Prostate gland (tissue), 2 donors: ENCODE results near the gene SPG21. TPM values are rescaled to one million over a fixed set of nuclear protein-coding genes. Genes with fewer than 3 reads are reported as not detected.

Experiments
- DNase-seq: peaks from one replicate; pipeline ENCODE4 v3.0.0-alpha.2; 2019; ENCODE audit warnings: low spot score
- H3K27ac ChIP-seq, 2 donors: fragments of 200-600 bp; sonication (generic); 2 replicates each; pipeline ENCODE4 v1.5.1; 2017 to 2019
- H3K27me3 ChIP-seq: fragments of 200-600 bp; sonication (generic); replicated peaks from 2 replicates; pipeline ENCODE4 v1.5.1; 2019; ENCODE audit not compliant: insufficient read depth
- H3K36me3 ChIP-seq, 2 donors: fragments of 200-600 bp; sonication (generic); 1 replicate in 1 of 2; 2 replicates in 1 of 2; pipeline versions ENCODE4 v1.5.1 to v1.8.1; 2017 to 2019
- H3K4me1 ChIP-seq: fragments of 200-600 bp; sonication (generic); replicated peaks from 2 replicates; pipeline ENCODE4 v1.5.1; 2019
- H3K4me3 ChIP-seq, 2 donors: fragments of 200-600 bp; sonication (generic); 2 replicates each; pipeline ENCODE4 v1.5.1; 2017 to 2019
- H3K9me3 ChIP-seq: fragments of 200-600 bp; sonication (generic); 2 replicates; pipeline ENCODE4 v1.5.1; 2017
- CTCF ChIP-seq, 4 experiments: fragments of 200-600 bp in 2 of 4; fragments of 450-650 bp in 2 of 4; sonication (generic) in 2 of 4; IDR thresholded peaks; 1 replicate in 3 of 4; 2 replicates in 1 of 4; pipeline ENCODE4 v1.5.1; 2016 to 2019; ENCODE audit warnings: antibody characterized with exemption in 4 of 4, mild to moderate bottlenecking in 2 of 4, moderate library complexity in 2 of 4
- POLR2A ChIP-seq: fragments of 450-650 bp; IDR thresholded peaks from one replicate; pipeline ENCODE4 v1.6.1; 2016; ENCODE audit warnings: antibody characterized with exemption, mild to moderate bottlenecking
- POLR2AphosphoS5 ChIP-seq: sonication (generic); formaldehyde crosslinking; IDR thresholded peaks from one replicate; pipeline ENCODE4 v1.6.1; 2017; ENCODE audit warnings: antibody characterized with exemption
- WGBS: methylation state at CpG from one replicate; pipeline ENCODE4 v1.1.5; 2018; 5-methylcytosine and 5-hydroxymethylcytosine counted together
- intact Hi-C: fragments of 100-400 bp; cut with DNase I; formaldehyde crosslinking; loops from one replicate; pipeline ENCODE4 v1.14.2; 2022
- total RNA-seq, 2 donors: library from RNA; depleted of rRNA; stranded (reverse); fragments of >200 nt; gene quantifications; one replicate each; pipeline ENCODE4 v1.1.0, GENCODE V29; 2016

Gene SPG21
- 10 to 100 TPM; 95.8 to 98.8 TPM for total RNA-seq

- no peaks in the 10 kb centered on the region for H3K4me1 ChIP-seq
- H3K27ac ChIP-seq = peak within 1 kb of the TSS; percentile 93
- H3K9me3 ChIP-seq = no peaks in the 10 kb centered on the region
- peak within 1 kb of the TSS; percentile 92 to 97 for H3K4me3 ChIP-seq
- TF ChIP-seq POLR2A (peak; percentile 79), POLR2AphosphoS5 (peak; percentile 86), CTCF (IDR thresholded peaks at IDR 0.05) (no peak)
- peak; percentile 91 for DNase-seq
- intact Hi-C loops = loop anchor here (5.0 kb wide), 1 partner anchor 147 kb away; the partner anchor contains the start of gene PLEKHO2
- WGBS = under 1% methylated on average over 75 of the region's 75 CpGs
- H3K36me3 ChIP-seq = no peaks in the 10 kb centered on the region
- H3K27me3 ChIP-seq = no peaks in the 10 kb centered on the region
Measured at GRCh38 chr15:64989416-64990167, at the start of gene SPG21. Gene SPG21, minus strand, starts transcription at chr15:64989914. Its CDS starts 6,345 bp downstream, at chr15:64983569.

- no peak for TF ChIP-seq CTCF (IDR thresholded peaks at IDR 0.05)
- Histone ChIP-seq H3K4me1 (no peaks in the 10 kb centered on the region), H3K4me3 (no peak overlapping the region), H3K27me3 (no peaks in the 10 kb centered on the region), H3K9me3 (no peaks in the 10 kb centered on the region), H3K27ac (no peak overlapping the region), H3K36me3 (no peaks in the 10 kb centered on the region)
- intact Hi-C loops = loop anchor here (5.0 to 10.0 kb wide), 2 partner anchors 58 to 236 kb away; no protein-coding TSS in a partner anchor
- DNase-seq = no peak
- 59% methylated on average over 5 of the region's 5 CpGs for WGBS
Measured at GRCh38 chr15:65038836-65039235, 49.1 kb upstream of the SPG21 start.

- WGBS = 87% methylated on average over 3 of the region's 3 CpGs
- intact Hi-C loops = loop anchor here (5.0 to 10.0 kb wide), 2 partner anchors 59 to 236 kb away; no protein-coding TSS in a partner anchor
- Histone ChIP-seq H3K27ac (no peak overlapping the region), H3K36me3 (no peaks in the 10 kb centered on the region), H3K9me3 (no peaks in the 10 kb centered on the region), H3K27me3 (no peaks in the 10 kb centered on the region), H3K4me3 (no peak overlapping the region), H3K4me1 (no peaks in the 10 kb centered on the region)
- no peak for TF ChIP-seq POLR2AphosphoS5
- no peak for TF ChIP-seq CTCF (IDR thresholded peaks at IDR 0.05)
- no peak for TF ChIP-seq POLR2A
- DNase-seq = no peak
Measured at GRCh38 chr15:65038428-65038827, 48.7 kb upstream of the SPG21 start.

- H3K27ac ChIP-seq = no peak overlapping the region
Measured at GRCh38 chr15:65037309-65037708, 47.6 kb upstream of the SPG21 start.

More at GRCh38 chr15:65037309-65037708, 47.6 kb upstream of the SPG21 start:
- DNase-seq = no peak
- WGBS = 75% methylated on average over 1 of the region's 1 CpG
- Histone ChIP-seq H3K4me3 (no peak overlapping the region), H3K36me3 (no peaks in the 10 kb centered on the region), H3K4me1 (no peaks in the 10 kb centered on the region), H3K9me3 (no peaks in the 10 kb centered on the region), H3K27me3 (no peaks in the 10 kb centered on the region)
- TF ChIP-seq POLR2AphosphoS5 (no peak), CTCF (IDR thresholded peaks at IDR 0.05) (no peak), POLR2A (no peak)
- intact Hi-C loops = loop anchor here (5.0 to 10.0 kb wide), 2 partner anchors 60 to 237 kb away; no protein-coding TSS in a partner anchor
